Muscle layer of duodenum (tissue), 2 donors: ENCODE data around the gene ENPP5.

ENCODE experiments used
- H3K27ac ChIP-seq: one replicate; pipeline ENCODE4 v1.7.0; 2013; ENCODE audit warnings: mild to moderate bottlenecking, low read length
- H3K27me3 ChIP-seq: one replicate; pipeline ENCODE4 v1.7.0; 2013; ENCODE audit warnings: low read depth, mild to moderate bottlenecking, control low read depth, low read length
- H3K36me3 ChIP-seq, 2 donors: one replicate each; pipeline ENCODE4 v1.7.0; 2013; ENCODE audit warnings: low read length in 2 of 2, control low read depth in 1 of 2, mild to moderate bottlenecking in 1 of 2; ENCODE audit not compliant: insufficient read depth in 2 of 2, control insufficient read depth in 1 of 2
- H3K4me1 ChIP-seq, 2 donors: one replicate each; pipeline ENCODE4 v1.7.0; 2013; ENCODE audit warnings: low read length in 2 of 2, mild to moderate bottlenecking in 2 of 2, control low read depth in 1 of 2, moderate library complexity in 1 of 2; ENCODE audit not compliant: insufficient read depth in 2 of 2, control insufficient read depth in 1 of 2
- H3K4me3 ChIP-seq, 2 donors: one replicate each; pipeline ENCODE4 v1.7.0; 2013; ENCODE audit warnings: low read length in 2 of 2, low read depth in 1 of 2, mild to moderate bottlenecking in 1 of 2
- H3K9me3 ChIP-seq, 2 donors: one replicate each; pipeline ENCODE4 v1.7.0; 2013; ENCODE audit warnings: low read length in 2 of 2, control low read depth in 1 of 2, mild to moderate bottlenecking in 1 of 2; ENCODE audit not compliant: control insufficient read depth in 1 of 2
- donor health status: healthy.

Gene ENPP5, protein sequence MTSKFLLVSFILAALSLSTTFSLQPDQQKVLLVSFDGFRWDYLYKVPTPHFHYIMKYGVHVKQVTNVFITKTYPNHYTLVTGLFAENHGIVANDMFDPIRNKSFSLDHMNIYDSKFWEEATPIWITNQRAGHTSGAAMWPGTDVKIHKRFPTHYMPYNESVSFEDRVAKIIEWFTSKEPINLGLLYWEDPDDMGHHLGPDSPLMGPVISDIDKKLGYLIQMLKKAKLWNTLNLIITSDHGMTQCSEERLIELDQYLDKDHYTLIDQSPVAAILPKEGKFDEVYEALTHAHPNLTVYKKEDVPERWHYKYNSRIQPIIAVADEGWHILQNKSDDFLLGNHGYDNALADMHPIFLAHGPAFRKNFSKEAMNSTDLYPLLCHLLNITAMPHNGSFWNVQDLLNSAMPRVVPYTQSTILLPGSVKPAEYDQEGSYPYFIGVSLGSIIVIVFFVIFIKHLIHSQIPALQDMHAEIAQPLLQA

DNA sequence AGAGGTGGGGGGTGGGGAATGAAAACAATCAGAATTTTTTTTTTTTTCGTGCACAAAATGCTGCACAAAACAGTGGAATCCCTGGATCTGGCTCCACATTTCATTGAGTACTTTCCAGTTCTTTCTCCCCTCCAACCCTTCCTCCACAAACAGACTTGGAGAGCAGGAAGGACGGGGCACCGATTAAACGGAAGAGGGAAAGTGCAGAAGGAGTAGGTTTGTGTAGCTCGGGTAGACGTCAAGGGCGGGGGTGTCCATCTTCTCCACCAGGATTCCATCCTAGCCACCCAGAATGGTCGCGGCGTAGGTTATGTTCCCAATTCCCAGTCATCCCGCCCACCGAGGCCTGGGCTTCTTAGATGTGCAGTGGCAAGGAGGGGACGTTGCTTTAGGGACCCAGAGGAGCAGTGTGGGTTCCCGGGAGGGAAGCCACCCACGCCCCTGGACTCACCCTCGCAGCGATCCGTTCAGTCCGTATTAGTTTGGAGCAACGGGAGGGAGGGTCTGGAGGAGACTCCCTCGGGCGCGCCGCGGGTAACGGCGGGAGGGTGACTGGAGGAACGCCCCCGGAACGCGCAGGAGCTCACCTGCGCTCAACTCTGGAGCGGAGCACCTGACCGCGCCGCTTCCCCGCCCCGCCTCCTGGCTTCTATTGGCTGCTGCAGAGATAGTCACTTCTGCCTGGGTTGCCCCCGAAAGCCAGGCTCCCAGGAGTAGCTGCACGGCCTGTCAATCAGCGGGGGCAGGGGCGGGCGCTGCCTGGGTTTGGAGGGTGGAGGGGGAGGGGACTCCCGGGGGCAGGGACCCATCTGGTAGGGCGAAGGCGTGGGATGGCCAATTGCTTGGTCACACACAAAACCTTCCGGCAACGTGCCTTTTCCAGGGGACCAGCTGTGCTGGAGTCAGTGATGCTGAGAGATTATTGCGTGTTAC, at the start of gene ENPP5:
ENPP5 (minus strand) TSS at position 624 of the 933 bp plus-strand sequence. CDS start 2,718 bp downstream, outside the sequence.
- Histone ChIP-seq H3K9me3 (no peaks in the 10 kb centered on the region), H3K36me3 (no peaks in the 10 kb centered on the region), H3K27me3 (no peaks in the 10 kb centered on the region), H3K4me3 (peak within 1 kb of the TSS; percentile 68 to 86), H3K4me1 (peaks cover 0 to 5% of the 10 kb centered on the region in 2 donors), H3K27ac (no peak within 1 kb of the TSS)

DNA sequence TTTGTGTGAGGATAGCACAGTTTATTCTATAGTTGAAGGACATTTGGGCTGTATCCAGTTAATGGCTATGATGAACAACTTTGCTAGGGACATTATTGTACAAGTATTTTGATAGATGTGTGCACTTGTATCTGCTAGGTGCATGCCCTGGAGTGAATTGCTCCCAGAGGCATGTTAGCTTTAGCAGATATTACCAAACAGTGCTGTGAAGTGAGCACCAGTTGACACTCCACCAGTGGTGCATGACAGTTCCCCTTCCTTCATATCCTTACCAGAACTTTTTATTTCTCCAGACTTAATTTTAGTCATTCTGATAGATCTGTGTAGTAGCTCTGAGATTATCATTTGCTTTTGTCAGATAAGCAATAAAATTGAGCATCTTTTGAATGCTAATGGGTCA, 48.9 kb upstream of the ENPP5 start:
- Histone ChIP-seq H3K27me3 (no peaks in the 10 kb centered on the region), H3K36me3 (no peaks in the 10 kb centered on the region), H3K4me1 (no peaks in the 10 kb centered on the region), H3K9me3 (no peaks in the 10 kb centered on the region), H3K4me3 (no peak overlapping the region), H3K27ac (no peak overlapping the region)

DNA sequence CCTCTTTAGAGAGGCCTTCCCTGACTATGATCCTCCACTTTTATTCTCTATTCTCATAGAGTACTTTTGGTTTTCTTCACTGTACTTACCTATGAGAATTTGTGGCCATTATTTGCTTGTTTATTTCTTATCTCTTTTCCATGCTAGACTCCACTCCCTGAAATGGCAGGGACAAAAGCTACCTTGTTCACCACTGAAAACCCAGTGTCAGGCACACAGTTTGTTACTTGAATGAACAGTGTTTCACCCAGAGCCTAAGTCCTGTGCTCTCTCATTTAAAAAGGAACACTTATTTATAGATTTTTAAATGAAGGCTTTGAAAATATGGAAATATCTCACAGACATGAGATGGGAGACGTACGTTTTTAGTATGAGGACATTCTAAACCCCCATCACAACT, 47.7 kb upstream of the ENPP5 start:
- Histone ChIP-seq H3K9me3 (no peaks in the 10 kb centered on the region), H3K4me1 (no peaks in the 10 kb centered on the region), H3K27ac (no peak overlapping the region), H3K4me3 (no peak overlapping the region), H3K36me3 (no peaks in the 10 kb centered on the region), H3K27me3 (no peaks in the 10 kb centered on the region)

DNA sequence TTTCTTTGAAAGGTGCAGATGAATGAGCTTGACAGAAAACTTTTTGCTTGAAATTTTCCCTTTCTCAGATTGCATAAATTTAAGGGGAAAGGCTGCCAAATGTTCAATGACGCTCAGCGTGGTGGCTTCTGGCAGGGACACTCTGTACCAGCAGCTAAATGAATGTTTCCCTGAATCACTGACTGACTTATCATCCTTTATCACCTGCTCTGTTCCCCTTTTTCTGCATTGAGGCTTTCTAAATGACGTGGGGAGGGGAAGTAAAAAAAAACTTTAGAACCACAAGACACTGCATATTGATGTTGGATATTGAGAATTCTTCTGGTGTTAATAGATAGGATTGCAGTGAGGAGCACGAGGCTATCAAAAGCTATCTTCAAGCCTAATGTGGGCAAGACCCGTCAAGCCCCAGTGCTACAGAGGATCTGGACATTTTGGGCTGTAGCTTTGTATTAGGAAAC, 46.9 kb upstream of the ENPP5 start:
- Histone ChIP-seq H3K9me3 (no peaks in the 10 kb centered on the region), H3K27ac (no peak overlapping the region), H3K27me3 (no peaks in the 10 kb centered on the region), H3K4me1 (no peaks in the 10 kb centered on the region), H3K36me3 (no peaks in the 10 kb centered on the region), H3K4me3 (no peak overlapping the region)

DNA sequence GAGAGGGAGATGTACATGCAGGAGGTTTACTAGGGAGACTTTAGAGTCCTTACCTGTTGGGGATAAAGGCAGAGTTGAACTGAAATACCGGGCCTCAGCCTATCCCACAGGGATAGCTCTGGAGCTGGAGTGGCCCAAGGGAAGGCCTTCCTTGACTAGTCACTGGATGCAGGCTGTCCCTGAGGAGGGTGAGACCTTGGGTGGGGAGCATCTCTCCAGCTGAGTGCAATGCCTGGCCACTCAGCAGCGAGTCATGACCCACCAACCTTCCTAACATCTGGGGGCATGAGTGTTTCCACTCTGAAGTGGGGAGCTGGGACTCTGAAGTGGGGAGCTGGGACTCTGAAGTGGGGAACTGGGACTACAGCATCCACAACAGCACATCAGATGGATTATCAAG, 46.1 kb upstream of the ENPP5 start:
- H3K27ac ChIP-seq = no peak overlapping the region
- H3K36me3 ChIP-seq = no peaks in the 10 kb centered on the region
- no peak overlapping the region for H3K4me3 ChIP-seq
- no peaks in the 10 kb centered on the region for H3K4me1 ChIP-seq
- no peaks in the 10 kb centered on the region for H3K9me3 ChIP-seq
- no peaks in the 10 kb centered on the region for H3K27me3 ChIP-seq

DNA sequence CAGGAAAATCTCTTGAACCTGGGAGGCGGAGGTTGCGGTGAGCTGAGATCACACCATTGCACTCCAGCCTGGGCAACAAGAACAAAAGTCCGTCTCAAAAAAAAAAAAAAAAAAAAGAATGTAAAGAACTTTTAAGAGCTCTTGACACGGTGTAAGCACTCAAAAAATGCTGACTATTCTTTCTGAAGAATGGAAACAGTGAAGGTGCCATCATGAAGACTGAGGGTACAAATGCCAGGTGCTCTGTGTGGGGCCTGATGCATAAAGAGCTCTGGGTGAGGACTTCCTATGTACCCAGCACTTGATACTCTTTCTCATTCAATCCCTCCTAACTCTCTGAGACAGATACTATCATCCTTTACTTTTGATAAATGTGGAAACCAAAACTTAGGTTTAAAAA, 45.0 kb upstream of the ENPP5 start:
- Histone ChIP-seq H3K36me3 (no peaks in the 10 kb centered on the region), H3K9me3 (no peaks in the 10 kb centered on the region), H3K4me3 (no peak overlapping the region), H3K27me3 (no peaks in the 10 kb centered on the region), H3K4me1 (no peaks in the 10 kb centered on the region), H3K27ac (no peak overlapping the region)

DNA sequence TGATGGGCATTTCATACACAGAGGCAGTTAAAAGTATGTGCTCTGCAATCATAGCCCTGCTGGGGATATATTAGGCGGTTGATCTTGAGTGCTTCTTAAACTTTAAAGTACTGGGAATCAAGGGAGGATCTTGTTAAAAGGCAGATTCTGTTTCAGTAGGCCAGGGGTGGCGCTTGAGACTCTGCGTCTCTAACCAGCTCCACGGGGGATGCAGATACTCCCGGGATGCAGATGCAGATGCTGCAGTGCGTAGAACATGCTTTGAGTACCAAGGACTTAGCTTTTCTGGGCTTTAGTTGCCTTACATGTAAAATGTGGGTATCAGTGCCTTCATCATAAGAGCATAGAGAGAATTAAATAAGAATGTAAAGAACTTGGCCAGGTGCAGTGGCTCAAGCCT, 44.4 kb upstream of the ENPP5 start:
- Histone ChIP-seq H3K27me3 (no peaks in the 10 kb centered on the region), H3K4me1 (no peaks in the 10 kb centered on the region), H3K27ac (no peak overlapping the region), H3K9me3 (no peaks in the 10 kb centered on the region), H3K36me3 (no peaks in the 10 kb centered on the region), H3K4me3 (no peak overlapping the region)

DNA sequence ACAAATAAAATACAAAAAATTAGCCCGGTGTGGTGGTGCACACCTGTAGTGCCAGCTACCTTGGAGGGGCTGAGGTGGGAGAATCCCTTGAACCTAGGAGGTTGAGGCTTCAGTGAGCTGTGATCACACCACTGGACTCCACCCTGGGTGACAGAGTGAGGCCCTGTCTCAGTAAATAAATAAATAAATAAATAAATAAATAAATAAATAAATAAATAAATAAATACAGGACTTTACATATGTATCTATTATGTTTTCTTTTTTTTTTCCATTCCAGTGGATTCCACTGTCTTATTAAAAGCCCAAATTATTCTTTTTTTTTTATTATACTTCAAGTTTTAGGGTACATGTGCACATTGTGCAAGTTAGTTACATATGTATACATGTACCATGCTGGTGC, 41.1 kb upstream of the ENPP5 start:
- Histone ChIP-seq H3K36me3 (no peaks in the 10 kb centered on the region), H3K9me3 (no peaks in the 10 kb centered on the region), H3K27ac (no peak overlapping the region), H3K4me3 (no peak overlapping the region), H3K4me1 (no peaks in the 10 kb centered on the region), H3K27me3 (no peaks in the 10 kb centered on the region)

DNA sequence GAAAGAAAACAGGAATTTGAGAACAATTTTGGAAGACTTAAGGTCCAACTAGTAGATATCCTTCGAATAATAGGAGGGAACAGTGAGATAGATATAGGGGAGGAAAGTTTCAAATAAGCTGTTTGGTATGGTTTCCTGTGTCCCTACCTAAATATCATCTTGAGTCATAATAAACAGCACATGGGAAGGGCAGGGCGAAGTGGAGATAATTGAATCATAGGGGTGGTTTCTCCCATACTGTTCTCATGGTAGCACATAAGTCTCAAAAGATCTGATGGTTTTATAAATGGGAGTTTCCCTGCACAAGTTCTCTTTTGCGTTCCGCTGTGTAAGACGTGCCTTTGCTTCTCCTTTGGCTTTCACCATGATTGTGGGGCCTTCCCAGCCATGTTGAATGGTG, 39.5 kb upstream of the ENPP5 start:
- no peaks in the 10 kb centered on the region for H3K27me3 ChIP-seq
- no peaks in the 10 kb centered on the region for H3K4me1 ChIP-seq
- no peak overlapping the region for H3K4me3 ChIP-seq
- no peak overlapping the region for H3K27ac ChIP-seq
- no peaks in the 10 kb centered on the region for H3K36me3 ChIP-seq
- no peaks in the 10 kb centered on the region for H3K9me3 ChIP-seq

DNA sequence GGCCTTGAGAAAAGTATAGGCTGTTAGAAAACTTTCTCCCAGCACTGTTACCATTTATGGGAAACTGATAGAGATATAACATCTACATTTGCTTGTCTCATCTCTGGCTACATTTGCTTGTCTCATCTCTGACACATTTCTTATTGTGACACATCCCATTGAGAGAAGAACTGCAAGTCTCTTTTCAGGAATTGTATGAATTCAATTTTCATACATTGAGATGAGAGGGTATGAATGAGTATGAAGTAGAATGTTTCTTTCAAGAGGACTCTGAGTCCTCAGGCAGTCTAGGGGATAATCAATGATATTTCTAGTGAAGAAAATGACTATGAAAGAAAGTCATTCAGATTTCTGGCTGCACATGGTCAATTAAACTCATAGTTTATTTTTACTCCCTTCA, 37.5 kb upstream of the ENPP5 start:
- no peaks in the 10 kb centered on the region for H3K9me3 ChIP-seq
- H3K27me3 ChIP-seq = no peaks in the 10 kb centered on the region
- no peaks in the 10 kb centered on the region for H3K36me3 ChIP-seq

DNA sequence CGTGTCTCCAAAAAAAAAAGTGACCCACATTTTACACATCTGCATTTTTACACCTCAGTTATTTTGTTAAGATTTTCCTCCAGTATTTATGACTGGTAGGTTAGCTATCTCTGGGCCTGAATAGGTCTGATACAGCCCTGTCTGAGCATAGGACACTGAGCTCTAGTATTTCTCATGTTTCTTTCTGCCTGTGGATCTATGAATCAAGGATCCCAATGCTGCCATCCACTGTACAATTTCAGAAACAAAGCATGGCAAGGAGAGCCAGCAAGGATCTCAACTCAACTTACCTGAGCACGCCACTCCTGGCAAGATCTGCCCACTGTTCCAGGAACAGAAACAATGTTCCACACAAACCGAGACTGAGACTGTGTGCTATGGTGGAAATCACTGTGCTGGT, 36.4 kb upstream of the ENPP5 start:
- no peaks in the 10 kb centered on the region for H3K36me3 ChIP-seq
- H3K4me3 ChIP-seq = no peak overlapping the region
- H3K27me3 ChIP-seq = no peaks in the 10 kb centered on the region
- no peaks in the 10 kb centered on the region for H3K9me3 ChIP-seq
- H3K4me1 ChIP-seq = no peaks in the 10 kb centered on the region
- H3K27ac ChIP-seq = no peak overlapping the region

More for the DNA sequence above, 37.5 kb upstream of the ENPP5 start:
- Histone ChIP-seq H3K27ac (no peak overlapping the region), H3K4me1 (no peaks in the 10 kb centered on the region), H3K4me3 (no peak overlapping the region)
